Measurements from ENCODE around the gene TNXB.
"Not testable (repeated sequence)": the region's sequence is repeated elsewhere in the genome, so short reads cannot be mapped to it uniquely, and the experiment has no call there.

TNXB gene

DNA sequence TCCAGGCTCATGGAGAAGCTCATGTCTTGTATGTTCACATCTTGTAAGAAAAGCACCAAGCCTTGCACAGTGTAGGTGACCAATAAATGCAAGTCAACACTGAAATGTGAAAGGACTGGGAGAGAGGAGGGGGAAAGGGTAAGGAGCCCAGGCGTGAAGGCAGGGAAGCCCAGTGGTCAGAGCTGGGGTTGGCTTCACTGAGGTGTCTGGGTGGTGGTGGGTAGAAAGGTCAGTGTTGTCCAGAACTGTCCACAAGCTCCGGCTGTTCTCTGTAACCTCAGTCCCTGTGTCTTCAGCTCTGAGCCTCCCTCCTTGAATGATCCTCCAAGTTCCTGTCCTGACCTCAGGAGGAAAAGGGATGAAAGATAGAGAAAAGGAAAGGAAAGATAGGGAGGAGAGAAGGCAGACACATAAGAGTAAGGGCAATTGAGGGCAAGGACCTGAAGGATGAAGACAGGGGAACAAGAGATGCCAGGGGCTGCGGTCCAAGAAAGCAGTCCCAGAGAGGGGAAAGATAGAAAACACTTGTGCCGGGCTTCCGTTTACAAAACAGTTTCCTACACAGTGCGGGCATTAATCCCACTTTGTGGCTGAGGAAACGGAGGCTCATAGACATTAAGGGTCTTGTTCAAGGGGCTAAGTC lies 2.4 kb upstream of the TNXB start:
- no peak for FAIRE-seq

DNA sequence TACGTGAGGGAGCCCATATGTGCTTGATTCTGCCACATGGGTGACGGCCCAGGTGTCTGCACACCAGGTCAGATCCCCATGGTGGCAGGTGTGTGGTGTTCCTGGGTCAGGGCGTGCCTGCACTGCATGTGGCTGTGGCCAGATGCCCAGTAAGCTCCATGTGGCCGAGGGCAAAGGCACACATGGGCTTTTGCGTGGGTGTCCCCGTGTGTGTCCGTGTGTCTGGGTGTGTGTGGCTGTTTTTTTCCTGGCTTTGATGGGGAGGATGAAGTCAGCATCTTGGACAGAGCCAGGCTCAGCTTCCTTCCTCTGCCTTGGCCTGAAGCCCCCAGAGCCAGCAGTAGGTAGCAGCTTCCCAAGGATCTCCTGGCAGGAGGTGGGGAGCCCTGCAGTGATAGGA lies 1.5 kb upstream of the TNXB start:
- FAIRE-seq, result no peak

DNA sequence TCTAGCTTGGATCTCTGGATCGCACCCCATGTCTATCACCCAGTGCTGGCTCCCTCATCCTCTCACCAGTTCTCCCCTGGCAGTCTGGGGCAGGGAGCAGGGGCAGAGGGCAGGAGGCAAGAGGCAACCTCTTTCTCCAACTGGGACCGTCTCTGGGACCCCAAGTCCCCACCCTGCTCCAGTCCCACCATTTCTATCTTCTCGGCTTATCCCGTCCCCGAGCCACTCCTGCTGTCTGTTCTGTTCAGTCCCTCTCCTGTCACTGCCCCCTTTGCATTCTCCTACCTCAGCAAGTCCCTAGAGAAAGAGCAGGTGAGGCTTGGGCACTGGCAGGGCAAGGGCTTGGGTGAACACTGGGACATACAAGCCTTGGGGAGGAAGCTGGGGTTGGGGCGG lies 625 bp upstream of the TNXB start:
- no peak for FAIRE-seq

DNA sequence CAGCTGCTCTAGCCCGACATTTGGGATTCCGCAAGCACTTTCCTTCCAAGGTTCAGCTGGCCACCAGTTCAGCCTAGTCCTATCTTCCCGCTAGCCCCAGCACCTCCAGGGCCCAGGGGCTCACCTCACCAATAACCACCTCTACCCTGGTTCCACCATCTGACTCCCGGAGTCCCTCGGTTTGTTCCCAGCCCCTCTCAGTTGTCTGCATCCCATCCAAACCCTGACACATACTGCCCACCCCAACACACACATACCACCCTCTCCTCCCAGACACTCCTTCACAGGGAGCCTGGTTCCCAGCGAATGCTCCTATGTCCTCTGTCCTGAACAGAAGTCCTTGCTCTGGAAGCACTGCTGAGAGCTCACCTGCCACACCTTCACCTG lies 418 bp downstream of the TNXB start:
- FAIRE-seq, result no peak

DNA sequence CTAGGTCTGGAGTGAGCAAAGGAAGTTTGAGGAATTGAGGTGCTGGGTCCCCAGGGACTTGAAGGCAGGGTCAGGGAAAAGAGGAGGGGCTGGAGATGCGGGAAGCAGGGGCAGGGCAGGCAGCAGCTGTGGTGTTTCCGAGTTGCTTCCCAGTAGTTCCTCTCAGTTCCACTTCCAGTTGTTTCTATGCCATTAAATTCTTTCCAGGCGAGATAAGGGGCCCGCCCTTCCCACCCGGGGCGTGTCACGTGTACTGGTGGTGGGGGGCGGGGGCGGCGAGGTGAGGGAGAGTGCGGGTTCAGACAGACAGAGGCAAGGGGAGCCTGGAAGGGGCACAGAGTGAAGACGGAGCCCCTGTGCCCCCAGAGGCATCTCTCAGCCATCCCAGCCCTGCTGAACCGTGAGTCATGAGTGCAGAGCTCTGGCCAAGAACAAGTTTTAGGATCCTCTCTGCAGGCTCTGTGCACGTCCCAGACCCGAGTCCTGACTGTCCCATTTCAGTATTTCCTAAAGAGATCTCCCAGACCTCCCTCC lies 977 bp downstream of the TNXB start:
- no peak for FAIRE-seq

DNA sequence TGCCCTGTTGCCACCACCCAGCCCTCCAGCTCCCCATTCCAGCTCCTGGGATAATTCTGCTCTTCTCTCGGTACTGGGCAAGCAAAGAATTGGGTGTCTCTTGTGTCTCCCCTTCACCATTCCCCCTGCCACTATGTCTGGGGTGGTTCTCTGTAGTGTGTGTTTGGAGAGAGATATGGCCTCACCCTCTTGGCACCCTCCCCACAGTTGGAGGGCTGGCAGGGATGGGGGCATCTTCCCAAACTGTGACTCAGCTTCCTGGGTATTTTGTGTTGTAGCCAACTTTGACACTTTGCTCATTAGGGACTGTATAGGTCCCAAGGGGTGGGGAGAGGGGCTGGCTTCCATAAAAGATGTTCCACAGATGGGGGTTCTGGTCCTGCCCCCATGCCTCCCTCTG lies 1.7 kb downstream of the TNXB start:
- no peak for FAIRE-seq

GRCh38 chr6:32105433-32105832 lies 3.7 kb downstream of the TNXB start:
- no peak for FAIRE-seq

GRCh38 chr6:32102255-32102654 lies 6.9 kb downstream of the TNXB start:
- FAIRE-seq, result no peak

- FAIRE-seq, result not testable (repeated sequence)
Observed at GRCh38 chr6:32100251-32100650, 8.9 kb downstream of the TNXB start.

DNA sequence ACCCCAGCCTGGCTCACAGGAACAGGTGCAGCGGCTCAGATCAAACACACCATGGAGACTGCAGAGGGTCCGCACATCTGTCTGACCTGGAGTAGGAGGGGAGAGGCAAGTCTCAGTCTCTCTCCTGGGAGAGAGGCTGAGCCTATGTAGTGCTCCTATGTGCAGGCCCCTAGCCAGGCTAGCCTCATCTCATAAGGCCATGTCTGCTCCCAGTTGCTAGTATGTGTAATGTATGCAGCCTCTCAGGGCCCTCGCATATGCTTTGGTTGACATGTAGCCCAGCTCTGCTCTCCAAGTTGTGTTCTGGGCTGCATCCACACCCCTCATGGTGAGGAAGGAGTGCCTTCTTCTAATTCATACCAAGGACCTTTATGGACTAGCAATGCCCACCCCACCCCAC lies 11.8 kb downstream of the TNXB start:
- no peak for FAIRE-seq

DNA sequence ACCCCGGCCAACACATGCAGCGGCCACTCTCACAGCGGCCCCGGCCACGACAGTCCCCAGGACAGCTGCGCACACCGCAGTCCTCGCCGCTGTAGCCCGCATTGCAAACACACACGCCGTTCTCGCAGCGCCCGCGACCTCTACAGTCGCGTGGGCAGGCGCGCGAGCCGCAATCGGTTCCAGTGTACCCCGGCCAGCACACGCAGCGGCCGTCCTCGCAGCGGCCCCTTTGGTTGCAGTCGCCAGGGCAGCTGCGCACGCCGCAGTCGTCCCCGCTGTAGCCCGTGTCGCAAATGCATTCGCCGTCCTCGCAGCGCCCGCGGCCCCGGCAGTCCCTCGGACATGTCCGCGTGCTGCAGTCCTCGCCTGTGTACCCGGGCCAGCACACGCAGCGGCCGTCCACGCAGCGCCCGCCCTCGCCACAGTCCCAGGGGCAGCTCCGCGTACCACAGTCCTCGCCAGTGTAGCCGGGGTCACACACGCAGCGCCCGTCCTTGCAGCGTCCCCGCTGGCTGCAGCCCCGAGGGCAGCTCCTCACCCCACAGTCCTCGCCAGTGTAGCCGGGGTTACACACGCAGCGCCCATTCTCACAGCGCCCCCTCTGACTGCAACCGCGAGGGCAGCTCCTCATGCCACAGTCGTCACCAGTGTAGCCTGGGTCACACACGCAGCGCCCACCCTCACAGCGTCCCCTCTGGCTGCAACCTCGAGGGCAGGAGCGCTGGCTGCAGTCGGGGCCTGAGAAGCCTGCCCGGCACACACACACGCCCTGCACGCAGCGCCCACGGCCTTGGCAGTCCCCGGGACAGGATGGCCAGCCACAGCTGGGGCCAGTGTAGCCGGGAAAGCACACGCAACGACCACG lies 12.5 kb downstream of the TNXB start:
- FAIRE-seq, result no peak

DNA sequence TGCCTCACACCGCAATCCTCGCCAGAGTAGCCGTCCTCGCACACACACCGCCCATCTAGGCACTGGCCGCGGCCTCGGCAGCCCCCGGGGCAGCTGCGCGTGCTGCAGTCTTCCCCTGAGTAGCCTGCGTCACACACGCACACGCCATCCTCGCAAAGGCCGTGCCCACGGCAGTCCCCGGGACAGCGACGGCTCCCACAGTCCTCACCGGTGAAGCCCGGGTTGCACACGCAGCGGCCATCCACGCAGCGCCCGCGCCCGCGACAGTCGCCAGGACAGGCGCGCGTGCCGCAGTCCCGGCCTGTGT lies 13.1 kb downstream of the TNXB start:
- FAIRE-seq, result no peak

DNA sequence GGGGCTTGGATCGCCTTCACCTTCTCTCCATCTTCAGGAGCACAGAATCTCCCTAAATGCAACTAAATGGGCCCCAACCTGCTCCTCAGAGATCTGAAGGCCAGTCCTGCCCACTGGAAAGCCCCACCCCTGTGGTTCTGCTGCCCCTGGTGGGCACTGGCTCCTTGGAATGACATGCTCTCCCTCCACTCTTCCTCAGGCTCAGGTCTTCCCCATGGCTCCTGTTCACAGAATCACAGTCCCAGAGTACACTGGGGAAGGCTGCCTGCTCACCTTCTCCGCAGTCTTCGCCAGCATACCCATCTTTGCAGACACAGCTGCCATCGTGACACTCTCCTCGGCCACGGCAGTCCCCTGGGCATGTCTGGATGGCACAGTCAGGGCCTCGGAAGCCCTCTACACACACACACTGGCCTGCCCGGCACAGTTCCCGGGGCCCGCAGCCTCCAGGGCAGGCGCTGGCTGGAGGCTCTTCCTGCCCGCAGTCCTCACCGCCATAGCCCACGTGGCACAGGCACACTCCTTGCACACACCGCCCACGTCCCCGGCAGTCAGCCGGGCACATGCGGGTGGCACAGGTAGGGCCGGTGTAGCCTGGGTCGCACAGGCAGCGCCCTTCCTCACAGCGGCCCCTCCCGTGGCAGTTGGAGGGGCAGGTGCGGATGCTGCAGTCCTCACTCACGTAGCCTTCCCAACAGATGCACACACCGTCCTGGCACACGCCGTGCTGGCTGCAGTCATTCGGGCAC lies 13.6 kb downstream of the TNXB start:
- FAIRE-seq, result no peak

- no peak for FAIRE-seq
Observed at GRCh38 chr6:32092760-32093497, 16.2 kb downstream of the TNXB start.

- no peak for FAIRE-seq
Observed at GRCh38 chr6:32089082-32089828, 19.9 kb downstream of the TNXB start.

GRCh38 chr6:32088487-32089049 lies 20.6 kb downstream of the TNXB start:
- FAIRE-seq, result no peak

GRCh38 chr6:32087574-32088486 lies 21.3 kb downstream of the TNXB start:
- FAIRE-seq, result no peak

- FAIRE-seq, result no peak
Observed at GRCh38 chr6:32086661-32087573, 22.2 kb downstream of the TNXB start.

DNA sequence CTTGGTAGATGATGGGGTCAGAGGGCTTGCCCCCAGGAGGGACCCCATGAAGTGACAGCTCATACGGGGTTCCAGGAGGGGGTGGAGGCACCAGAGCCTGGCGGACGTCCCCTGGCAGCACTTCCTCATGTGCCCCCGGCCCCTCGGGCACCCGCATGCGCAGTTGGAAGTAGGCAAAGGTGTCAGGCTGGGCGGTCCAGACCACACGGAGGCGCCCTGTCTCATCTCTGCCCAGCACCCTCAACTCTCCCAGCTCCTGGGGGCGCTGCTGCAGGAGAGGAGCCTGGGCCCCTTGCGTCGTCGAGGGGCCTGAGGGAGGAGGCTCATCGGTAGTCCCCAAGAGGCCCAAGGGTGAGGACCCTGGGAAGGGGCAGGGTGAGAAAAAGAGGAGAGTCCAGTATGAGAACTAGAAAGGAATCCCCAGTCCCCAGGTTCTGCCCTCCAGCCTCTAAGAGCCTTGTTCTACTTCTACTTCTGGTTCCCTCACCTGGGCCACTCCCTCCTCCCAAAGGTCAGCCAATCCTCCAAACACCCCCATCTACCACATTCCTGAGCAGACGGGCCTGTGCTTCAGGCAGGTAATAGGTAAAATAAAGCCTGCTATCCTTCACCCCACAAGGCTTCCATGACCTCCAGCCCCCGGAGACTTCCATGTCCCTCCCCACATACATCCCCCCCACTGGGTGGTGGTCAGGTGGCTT lies 23.2 kb downstream of the TNXB start:
- no peak for FAIRE-seq
